WTC11 (cell line): ENCODE results near the gene NANOS1.
"Not testable (repeated sequence)": the region's sequence is repeated elsewhere in the genome, so short reads cannot be mapped to it uniquely, and the experiment has no call there.

ENCODE experiments used
- ATF3 ChIP-seq: sonication (generic); formaldehyde crosslinking; conservative IDR thresholded peaks from 2 replicates; pipeline ENCODE4 v1.8.1; 2022; ENCODE audit warnings: mild to moderate bottlenecking, missing genetic modification reagents
- CREM ChIP-seq: sonication (generic); formaldehyde crosslinking; IDR thresholded peaks from 2 replicates; pipeline ENCODE4 v1.8.1; 2022; ENCODE audit warnings: mild to moderate bottlenecking, missing genetic modification reagents, moderate library complexity
- CTCF ChIP-seq: fragments of 200-600 bp; IDR thresholded peaks from 2 replicates; pipeline ENCODE4 v1.8.0; 2022; ENCODE audit warnings: antibody characterized with exemption
- GRHL2 ChIP-seq: fragments of 250-450 bp; sonication (Bioruptor Pico); IDR thresholded peaks from 2 replicates; pipeline ENCODE4 v1.8.0; 2022; ENCODE audit warnings: mild to moderate bottlenecking, moderate library complexity; ENCODE audit not compliant: insufficient replicate concordance, severe bottlenecking
- SP1 ChIP-seq: sonication (generic); formaldehyde crosslinking; conservative IDR thresholded peaks from 2 replicates; pipeline ENCODE4 v1.8.1; 2022; ENCODE audit warnings: missing genetic modification reagents
- ZNF263 ChIP-seq: sonication (generic); formaldehyde crosslinking; IDR thresholded peaks from 2 replicates; pipeline ENCODE4 v1.8.1; 2022; ENCODE audit warnings: low read depth, mild to moderate bottlenecking, moderate library complexity, missing genetic modification reagents
- TF ChIP-seq, protein P1 (sequence below): sonication (generic); formaldehyde crosslinking; IDR thresholded peaks from 2 replicates; pipeline ENCODE4 v1.8.1; 2023; ENCODE audit warnings: mild to moderate bottlenecking, missing genetic modification reagents, moderate library complexity

DNA sequence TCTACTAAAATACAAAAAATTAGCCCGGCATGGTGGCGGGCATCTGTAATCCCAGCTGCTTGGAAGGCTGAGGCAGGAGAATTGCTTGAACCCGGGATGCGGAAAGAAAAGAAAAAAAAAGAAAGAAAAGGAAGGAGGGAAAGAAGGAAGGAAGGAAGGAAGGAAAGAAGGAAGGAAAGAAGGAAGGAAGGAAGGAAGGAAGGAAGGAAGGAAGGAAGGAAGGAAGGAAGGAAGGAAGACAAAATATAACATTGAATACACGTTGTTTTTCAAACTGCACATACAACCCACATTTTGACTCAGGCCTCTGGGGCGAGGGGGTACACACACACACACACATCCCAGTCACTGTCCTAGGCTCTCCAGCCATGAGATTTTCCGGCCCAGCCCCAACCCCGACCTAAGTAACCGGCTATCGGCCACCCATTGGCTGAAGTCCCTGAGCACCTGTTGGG is 1.0 kb upstream of the NANOS1 start:
- TF ChIP-seq CTCF; GRHL2 (CRISPR knock-in tag); SP1 (CRISPR knock-in tag); ATF3 (CRISPR knock-in tag); ZNF263 (CRISPR knock-in tag); CREM: not testable (repeated sequence)
- TF ChIP-seq, protein P1, sequence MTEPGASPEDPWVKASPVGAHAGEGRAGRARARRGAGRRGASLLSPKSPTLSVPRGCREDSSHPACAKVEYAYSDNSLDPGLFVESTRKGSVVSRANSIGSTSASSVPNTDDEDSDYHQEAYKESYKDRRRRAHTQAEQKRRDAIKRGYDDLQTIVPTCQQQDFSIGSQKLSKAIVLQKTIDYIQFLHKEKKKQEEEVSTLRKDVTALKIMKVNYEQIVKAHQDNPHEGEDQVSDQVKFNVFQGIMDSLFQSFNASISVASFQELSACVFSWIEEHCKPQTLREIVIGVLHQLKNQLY (CRISPR knock-in tag), result not testable (repeated sequence)
